ENCODE measurements around the gene PLEKHM2.

Gene PLEKHM2

DNA sequence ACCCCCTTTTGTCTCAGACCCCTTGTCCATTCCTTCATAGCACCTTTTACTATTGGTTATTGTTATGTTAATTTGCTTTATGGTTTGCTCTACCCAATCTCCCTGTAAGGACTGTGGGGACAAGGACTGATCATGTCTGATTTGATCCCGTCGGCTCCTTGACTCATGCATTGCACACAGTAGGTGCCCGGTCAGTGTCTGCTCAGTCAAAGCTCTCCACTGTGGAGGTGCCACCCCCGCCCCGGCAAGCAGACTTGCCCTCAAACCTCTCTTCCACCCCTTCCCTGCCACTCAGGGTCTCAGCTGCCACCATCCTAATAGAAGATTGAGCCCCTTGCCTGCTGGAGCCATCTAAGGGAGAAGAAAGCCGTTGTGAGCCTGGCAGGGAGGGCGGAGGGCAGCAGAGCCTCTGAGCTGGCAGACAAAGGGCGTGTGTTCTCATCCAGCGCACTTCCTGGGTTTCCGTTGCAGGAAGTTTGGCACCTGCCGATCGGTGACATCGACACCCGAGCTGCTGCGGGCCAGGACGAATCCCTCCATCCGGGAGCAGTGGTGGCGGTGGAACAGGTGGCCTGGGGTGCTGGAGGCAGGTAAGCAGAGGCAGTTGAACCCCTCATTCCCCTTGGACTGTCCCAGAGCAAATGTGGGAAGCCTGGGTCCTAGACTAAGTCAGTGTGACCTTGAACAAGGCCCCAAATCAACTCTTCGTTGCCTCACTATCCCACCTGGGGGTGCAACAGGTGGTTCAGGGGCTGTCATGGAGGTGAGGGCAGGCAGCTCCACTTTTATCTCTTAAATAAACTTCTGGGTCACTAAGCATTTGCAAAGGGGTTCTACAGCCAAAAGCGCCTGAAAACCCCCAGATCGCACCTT, 72.3 kb downstream of the PLEKHM2 start:
- DNase-seq (ENCODE audit: low read depth in 1 of 2, low spot score in 1 of 2) = no peak
- in situ Hi-C loops (cut with HindIII; ENCODE audit: low pct_unique_long_range_greater_than_20kb, low sequenced_read_pairs) = no loop called here
- no peak for TF ChIP-seq JUND (IDR thresholded peaks at IDR 0.05; ENCODE audit: low read depth)

DNA sequence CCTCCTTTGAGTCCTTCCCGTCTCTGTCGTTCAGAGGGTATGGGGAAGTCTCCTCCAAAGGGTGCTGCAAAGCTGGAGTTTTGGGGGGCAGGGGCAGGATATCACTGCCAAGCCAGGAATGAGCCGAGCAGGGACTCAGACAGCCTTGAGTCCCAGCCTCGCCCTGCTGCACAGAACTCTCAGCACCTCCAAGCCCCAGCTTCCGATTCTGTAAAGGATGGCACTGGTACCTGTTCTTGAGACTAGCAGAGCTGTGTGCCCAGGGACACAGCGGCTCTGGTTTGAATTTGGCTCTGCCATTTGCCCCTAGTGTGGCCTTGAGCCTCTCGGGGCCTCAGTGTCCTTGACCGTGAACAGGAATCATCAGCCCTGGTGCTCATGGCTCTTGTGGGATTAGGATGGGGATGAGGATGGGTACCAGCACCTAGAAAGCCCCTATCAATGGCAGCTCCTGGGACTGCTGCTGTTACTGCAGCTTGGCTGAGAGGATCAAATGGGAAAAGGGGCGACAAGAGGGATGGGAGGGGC, 73.0 kb downstream of the PLEKHM2 start:
- DNase-seq (ENCODE audit: low read depth in 1 of 2, low spot score in 1 of 2) = no peak
- in situ Hi-C loops (cut with HindIII; ENCODE audit: low pct_unique_long_range_greater_than_20kb, low sequenced_read_pairs) = no loop called here
- no peak for TF ChIP-seq JUND (IDR thresholded peaks at IDR 0.05; ENCODE audit: low read depth)

DNA sequence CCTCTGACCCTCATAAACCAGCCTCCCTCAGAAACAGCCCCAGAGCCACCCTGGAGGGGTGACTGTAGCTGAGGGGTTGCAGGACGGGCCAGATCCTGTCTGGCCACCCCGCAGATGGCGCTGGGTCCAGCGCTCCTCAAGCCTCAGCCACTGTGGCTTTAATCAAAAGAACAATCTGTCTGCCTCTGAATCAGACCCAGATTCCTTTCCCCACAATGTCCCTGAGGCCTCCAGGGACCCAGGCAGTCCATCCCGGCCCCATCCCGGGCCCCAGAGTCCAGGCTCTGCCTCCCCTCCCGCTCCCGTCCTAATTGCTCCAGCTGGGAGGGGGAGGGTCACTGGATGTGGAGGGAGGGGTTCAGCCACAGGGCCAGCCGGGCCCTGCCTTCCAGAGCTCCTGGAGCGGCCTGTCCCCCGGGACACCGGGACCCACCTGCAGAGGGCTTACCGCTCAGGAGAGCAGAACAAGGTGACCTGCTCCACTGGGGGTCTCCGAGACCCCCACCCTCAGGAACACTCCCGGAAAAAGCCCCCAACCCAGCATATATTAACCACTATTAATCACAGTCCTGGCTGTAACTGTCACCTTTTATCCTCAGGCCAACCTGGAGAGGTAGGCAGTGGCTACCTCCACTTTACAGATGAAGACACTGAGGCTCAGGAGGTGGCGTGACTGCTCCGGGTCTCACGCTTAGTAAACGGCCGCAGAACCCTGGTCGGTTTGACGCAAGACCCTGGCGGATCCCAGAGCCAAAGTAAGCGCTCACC, 73.6 kb downstream of the PLEKHM2 start:
- in situ Hi-C loops (cut with HindIII; ENCODE audit: low pct_unique_long_range_greater_than_20kb, low sequenced_read_pairs) = no loop called here
- no peak for DNase-seq (ENCODE audit: low read depth in 1 of 2, low spot score in 1 of 2)
- no peak for TF ChIP-seq JUND (IDR thresholded peaks at IDR 0.05; ENCODE audit: low read depth)

DNA sequence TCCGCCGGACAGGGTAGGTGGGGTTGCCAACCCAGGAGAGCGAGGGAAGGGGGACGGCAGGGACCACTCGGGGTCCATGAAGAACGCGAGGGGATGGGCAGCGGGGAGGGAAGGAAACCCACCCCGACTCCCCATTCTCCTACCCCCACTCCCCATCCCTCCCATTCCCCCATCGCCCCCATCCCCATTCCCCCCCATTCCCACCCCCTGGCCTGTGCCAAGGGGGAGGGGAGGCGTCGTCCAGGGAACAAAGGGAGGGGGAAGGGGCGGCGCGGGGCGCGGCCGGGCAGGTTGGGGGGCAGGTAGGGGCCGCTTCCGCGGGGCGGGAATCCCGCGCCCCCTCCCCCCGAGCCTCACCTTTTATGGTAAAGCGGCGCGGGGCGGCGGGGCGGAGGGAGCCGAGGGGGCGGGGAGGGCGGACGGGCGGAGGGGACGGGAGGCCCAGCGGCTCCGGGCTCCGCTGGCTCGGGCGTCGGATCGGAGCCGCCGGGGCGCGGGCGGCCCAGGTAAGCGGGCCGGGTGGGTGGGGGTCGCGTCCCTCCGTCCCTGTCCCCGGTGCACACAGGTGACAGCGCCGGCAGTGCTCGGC, 74.3 kb downstream of the PLEKHM2 start, which contains the start of gene FBLIM1:
TSS of gene FBLIM1 (plus strand) at position 453 of the 589 bp plus-strand sequence. CDS start 6,189 bp downstream, outside the sequence.
- peak in 1 of 2 experiments; percentile 29 for DNase-seq (ENCODE audit: low read depth in 1 of 2, low spot score in 1 of 2)
- in situ Hi-C loops (cut with HindIII; ENCODE audit: low pct_unique_long_range_greater_than_20kb, low sequenced_read_pairs) = no loop called here
- no peak for TF ChIP-seq JUND (IDR thresholded peaks at IDR 0.05; ENCODE audit: low read depth)

DNA sequence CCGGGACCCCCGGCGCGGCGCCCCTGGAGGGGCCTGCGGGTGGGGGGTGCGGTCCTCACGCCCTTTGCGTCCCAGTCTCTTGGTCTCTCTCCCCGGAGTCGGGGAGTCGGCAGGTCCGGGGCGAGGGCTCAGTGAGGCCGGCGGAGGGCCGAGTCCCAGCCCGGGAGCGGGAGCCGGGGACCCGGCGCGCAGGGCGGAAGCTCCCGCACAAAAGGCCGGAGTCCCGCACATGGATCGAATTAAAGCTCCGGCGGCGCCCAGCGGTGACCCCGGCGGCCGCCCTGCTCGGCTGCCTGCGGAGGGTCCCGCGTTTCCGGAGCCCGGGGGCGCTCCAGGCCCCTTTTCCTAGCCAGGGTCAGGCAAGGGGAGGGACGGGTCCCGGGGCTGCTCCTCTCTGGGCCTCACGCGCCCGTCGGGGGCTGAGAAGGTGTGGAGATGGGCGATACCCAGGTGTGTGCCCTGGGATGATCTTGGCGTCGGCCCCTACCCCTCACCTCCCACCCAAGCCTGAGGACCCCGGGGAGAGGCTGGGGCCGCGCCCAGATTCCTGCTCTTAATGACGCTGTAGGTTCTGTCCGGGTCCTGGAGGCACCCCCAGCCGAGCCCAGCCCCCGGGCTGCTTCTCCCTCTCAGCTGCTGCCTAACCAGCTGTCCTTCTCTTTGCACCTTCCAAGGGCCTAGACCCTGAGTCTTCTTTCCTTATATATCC, 75.0 kb downstream of the PLEKHM2 start:
- in situ Hi-C loops (cut with HindIII; ENCODE audit: low pct_unique_long_range_greater_than_20kb, low sequenced_read_pairs) = no loop called here
- no peak for TF ChIP-seq JUND (IDR thresholded peaks at IDR 0.05; ENCODE audit: low read depth)
- no peak for DNase-seq (ENCODE audit: low read depth in 1 of 2, low spot score in 1 of 2)

DNA sequence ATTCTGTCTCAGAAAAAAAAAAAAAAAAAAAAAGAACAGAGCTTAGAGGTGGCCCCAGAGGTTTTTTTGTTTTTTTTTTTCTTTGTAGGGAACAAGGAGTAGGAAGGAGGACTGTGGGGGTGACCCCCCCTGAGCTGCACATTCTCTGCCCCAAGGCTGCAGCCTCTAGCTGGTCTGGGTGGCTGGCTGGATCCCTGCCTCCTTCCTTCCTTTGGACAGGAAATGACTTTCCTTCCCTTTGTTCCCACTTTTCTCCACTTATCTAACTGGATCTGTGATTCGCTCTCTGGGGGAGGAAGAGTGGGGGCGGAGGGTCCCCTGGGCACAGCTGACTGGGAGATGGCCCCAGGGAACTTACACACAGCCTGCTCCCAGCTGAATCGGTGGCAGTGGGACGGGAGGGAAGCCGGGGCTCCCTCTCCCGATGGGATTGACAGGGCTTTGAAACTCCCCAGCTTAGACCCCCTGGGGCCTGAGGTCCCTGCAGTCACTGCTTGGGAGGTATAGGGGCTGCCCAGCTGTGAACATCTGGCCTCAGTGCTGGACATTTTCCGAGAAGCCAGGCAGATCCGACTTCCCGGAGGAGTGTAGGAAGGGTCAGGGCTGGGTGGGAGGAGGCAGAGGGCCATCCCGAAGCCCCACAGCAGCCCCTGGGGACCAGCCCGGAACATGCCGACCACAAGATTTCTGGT, 76.5 kb downstream of the PLEKHM2 start:
- TF ChIP-seq JUND (IDR thresholded peaks at IDR 0.05; ENCODE audit: low read depth) = no peak
- in situ Hi-C loops (cut with HindIII; ENCODE audit: low pct_unique_long_range_greater_than_20kb, low sequenced_read_pairs) = no loop called here
- no peak for DNase-seq (ENCODE audit: low read depth in 1 of 2, low spot score in 1 of 2)

DNA sequence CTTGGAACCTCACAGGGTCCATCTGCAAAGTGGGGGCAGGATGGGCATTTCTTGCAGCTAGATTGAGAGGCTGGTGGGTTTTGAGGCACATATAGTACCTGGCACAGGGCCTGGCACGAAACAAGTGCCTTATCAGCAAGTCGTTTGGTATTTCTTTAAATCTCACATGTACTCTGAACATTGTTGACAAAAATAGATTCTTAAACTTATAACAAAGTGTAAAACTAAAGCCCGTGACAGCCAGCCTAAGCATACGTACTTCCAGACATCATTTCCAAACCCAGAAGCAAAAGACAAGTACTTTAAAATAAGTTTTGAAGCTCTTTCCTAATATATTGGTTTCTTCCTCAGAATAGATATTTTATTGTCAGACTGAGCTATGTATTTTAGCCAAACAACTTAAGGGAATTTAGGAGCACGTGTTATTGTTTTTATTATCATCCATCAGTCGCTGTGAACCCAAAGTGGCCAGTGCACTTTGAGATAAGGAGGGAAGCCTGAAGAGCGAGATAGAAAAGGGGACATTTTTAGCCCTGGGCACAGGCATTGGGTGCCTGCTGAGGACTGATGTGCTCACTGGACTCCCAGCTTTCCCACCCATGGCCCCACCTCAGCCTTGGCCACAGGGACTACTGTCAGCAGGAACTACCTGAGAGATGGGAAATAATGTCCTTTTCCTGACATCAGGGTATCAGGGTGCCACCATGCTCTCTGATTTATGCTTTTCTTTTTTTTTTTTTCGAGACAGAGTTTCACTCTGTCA, 77.4 kb downstream of the PLEKHM2 start:
- TF ChIP-seq JUND (IDR thresholded peaks at IDR 0.05; ENCODE audit: low read depth) = no peak
- in situ Hi-C loops (cut with HindIII; ENCODE audit: low pct_unique_long_range_greater_than_20kb, low sequenced_read_pairs) = no loop called here
- no peak for DNase-seq (ENCODE audit: low read depth in 1 of 2, low spot score in 1 of 2)

DNA sequence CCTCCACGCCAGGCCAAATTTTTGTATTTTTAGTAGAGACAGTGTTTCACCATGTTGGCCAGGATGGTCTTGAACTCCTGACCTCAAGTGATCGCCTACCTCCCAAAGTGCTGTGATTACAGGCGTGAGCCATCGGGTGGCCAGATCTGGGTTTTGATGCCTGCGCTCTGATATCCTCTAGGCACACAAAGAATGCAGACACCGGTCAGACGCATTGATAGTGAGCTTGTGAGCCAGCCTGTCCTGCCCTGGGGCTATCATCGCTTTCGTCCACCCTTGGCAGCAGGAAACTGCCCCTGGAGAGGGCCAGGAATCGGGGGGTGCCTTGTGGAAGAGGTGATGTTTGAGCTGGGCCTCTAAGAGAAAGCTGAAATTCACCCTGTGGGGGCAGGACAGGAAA, 78.4 kb downstream of the PLEKHM2 start:
- in situ Hi-C loops (cut with HindIII; ENCODE audit: low pct_unique_long_range_greater_than_20kb, low sequenced_read_pairs) = no loop called here
- TF ChIP-seq JUND (IDR thresholded peaks at IDR 0.05; ENCODE audit: low read depth) = no peak
- DNase-seq (ENCODE audit: low read depth in 1 of 2, low spot score in 1 of 2) = no peak

DNA sequence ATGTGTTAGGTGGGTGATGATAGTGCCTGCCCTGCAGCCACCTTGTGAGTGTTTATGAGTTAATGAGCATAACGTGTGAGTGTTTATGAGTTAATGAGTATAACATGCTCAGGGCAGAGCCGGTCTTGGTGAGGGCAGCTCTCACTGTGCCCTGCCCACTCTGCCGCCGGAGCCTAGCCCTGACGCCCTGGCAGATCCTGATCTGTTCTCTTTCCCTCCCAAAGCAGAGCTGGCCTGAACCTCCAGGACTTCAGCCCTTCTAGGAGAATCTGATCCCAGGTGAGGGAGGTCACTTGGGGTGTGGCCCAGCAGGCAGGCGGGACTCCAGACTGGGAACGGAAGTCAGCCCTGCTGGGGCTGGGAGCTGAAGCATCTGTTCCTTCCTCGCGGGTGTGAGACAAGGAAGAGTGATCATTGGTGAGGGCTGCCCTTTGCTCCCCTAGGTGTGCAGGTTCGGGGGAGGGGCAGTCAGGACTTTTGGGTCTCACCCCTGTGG, 80.2 kb downstream of the PLEKHM2 start:
- no peak for DNase-seq (ENCODE audit: low read depth in 1 of 2, low spot score in 1 of 2)
- in situ Hi-C loops (cut with HindIII; ENCODE audit: low pct_unique_long_range_greater_than_20kb, low sequenced_read_pairs) = no loop called here
- TF ChIP-seq JUND (IDR thresholded peaks at IDR 0.05; ENCODE audit: low read depth) = no peak

DNA sequence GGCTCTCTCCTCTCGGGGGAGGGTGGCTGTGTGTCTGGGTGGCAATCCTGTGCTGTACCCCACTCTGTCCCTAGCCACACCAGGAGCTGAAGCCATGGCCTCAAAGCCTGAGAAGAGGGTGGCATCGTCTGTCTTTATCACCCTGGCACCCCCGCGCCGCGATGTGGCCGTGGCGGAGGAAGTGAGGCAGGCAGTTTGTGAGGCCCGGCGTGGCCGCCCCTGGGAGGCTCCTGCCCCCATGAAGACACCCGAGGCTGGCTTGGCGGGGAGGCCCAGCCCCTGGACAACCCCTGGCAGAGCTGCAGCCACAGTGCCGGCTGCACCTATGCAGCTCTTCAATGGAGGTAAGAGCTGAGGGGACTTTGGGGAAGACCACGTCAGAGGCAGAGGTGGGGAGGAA, 80.8 kb downstream of the PLEKHM2 start:
- in situ Hi-C loops (cut with HindIII; ENCODE audit: low pct_unique_long_range_greater_than_20kb, low sequenced_read_pairs) = no loop called here
- DNase-seq (ENCODE audit: low read depth in 1 of 2, low spot score in 1 of 2) = no peak
- TF ChIP-seq JUND (IDR thresholded peaks at IDR 0.05; ENCODE audit: low read depth) = no peak

Data from T47D (cell line).